Activated CD4-positive, alpha-beta T cell treated with anti-CD3 and anti-CD28 coated beads, Interleukin-10, Interleukin-2, amounts not matched to agents 100 ng/mL and 50 ng/mL, durations not matched to agents 16 hours and 8 hours (primary cell): ENCODE results near the gene PDXK.

Source experiments
- DNase-seq: peaks from one replicate; pipeline ENCODE4 v3.0.0-alpha.2; 2020

PDXK gene

DNA sequence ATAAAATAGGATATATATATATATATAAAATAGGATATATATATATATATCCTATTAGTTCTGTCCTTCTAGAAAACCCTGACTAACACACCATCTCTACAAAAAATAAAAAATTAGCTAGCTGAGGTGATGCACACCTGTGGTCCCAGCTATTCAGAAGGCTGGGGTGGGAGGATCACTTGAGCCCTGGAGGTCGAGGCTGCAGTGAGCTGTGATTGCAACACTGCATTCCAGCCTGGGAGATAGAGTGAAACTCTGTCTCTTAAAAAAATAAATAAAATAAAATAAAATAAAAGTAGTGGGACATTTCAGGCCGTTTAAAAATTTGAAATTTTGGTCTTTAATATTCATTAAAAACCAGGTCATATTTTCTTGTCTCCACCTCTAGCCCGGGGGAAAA lies 66.2 kb downstream of the PDXK start:
- no peak for DNase-seq

DNA sequence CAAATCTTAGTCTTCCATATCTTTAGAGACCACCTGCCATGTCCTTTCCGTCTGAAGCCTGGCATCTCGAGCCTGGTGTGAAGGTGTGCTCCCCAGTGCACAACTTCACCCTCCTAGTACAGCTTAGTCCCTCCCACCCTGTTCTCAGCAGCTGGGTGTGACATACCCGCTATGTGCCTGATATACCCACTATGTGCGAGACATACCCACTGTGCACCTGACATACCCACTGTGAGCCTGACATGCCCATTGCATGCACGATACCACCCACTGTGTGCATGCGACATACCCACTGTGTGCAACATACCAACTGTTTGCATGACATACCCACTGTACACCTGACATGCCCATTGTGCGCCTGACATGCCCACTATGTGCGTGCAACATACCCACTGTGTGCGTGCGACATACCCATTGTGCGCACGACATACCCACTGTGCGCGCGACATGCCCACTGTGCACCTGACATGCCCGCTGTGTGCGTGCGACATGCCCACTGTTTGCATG lies 67.4 kb downstream of the PDXK start:
- no peak for DNase-seq

DNA sequence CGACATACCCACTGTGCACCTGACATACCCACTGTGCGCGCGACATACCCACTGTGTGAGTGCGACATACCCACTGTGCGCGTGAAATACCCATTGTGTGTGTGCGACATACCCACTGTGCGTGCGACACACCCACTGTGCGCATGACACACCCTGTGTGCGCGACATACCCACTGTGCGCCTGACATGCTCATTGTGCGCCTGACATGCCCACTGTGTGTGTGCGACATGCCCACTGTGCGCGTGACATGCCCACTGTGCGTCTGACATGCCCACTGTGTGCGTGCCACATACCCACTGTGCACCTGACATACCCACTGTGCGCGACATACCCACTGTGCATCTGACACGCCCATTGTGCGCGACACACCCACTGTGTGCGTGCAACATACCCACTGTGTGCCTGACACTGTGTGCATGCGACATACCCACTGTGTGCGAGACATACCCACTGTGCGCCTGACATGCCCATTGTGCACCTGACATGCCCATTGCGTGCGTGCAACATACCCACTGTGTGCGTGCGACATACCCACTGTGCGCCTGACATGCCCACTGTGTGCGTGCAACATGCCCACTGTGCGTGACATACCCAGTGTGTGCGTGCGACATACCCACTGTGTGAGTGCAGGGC lies 68.0 kb downstream of the PDXK start:
- DNase-seq: no peak

- peak; percentile 95 for DNase-seq
These were observed 70.5 kb downstream of the PDXK start, which contains the start of gene RRP1 for GRCh38 chr21:43789276-43790009. Gene RRP1, plus strand, starts transcription at chr21:43789577. Its CDS starts 53 bp downstream, at chr21:43789630.

GRCh38 chr21:43790010-43790524 lies 71.1 kb downstream of the PDXK start:
- no peak for DNase-seq

DNA sequence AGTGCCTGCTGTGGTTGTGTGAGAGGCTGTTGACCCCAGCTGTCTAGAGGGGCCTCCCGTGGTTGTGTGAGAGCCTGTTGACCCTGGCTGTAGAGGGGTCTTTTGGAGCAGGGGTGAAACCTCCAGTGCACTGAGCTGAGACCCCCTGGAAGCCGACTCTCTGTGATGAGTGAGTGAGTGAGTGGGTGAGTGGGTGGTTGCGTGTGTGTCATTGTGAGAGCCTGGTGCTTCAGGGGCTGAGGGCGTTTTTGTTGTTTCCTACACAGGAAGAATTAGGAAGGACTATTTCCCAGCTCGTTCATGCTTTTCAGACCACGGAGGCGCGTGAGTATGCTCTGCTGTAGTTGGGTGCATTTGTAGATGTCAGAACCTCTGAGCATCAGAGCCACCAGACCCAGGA lies 73.5 kb downstream of the PDXK start:
- DNase-seq: no peak

- no peak for DNase-seq
These were observed 74.3 kb downstream of the PDXK start for GRCh38 chr21:43793243-43793642.

GRCh38 chr21:43794311-43794710 lies 75.4 kb downstream of the PDXK start:
- DNase-seq: no peak

DNA sequence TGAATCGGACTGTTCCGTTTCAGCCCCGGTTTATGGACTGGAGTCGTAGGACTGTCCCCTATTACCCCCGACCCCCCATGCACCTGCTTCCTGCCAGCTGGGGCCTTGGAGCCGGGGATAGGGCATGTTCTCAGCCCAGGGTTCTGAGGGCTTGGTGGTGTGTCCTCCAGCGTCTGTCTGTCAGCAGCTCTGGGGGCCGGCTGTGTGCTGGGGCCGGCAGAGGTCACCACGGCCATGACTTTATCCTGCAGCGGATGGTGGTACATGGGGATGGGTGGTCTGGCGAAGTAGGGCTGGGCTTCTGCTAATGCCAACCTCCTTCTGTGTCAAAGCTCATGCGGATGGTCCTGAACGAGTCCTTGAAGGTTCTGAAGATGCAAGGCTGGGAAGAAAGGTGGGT lies 75.9 kb downstream of the PDXK start:
- no peak for DNase-seq

DNA sequence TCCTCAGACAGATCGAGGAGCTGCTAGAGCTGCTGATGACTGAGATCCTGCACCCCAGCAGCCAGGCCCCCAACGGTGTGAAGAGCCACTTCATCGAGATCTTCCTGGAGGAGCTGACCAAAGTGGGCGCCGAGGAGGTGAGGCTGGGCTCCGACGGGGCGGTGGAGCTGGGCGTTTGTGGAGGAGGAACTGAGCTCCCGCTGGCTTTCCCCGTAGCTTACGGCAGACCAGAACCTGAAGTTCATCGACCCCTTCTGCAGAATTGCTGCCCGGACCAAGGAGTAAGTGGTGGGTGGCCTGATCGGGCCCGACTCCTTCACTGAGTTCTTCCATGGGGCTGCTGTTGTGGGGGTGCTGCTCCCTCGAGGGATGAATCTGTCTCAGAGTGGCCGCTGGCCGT lies 78.5 kb downstream of the PDXK start:
- no peak for DNase-seq

DNA sequence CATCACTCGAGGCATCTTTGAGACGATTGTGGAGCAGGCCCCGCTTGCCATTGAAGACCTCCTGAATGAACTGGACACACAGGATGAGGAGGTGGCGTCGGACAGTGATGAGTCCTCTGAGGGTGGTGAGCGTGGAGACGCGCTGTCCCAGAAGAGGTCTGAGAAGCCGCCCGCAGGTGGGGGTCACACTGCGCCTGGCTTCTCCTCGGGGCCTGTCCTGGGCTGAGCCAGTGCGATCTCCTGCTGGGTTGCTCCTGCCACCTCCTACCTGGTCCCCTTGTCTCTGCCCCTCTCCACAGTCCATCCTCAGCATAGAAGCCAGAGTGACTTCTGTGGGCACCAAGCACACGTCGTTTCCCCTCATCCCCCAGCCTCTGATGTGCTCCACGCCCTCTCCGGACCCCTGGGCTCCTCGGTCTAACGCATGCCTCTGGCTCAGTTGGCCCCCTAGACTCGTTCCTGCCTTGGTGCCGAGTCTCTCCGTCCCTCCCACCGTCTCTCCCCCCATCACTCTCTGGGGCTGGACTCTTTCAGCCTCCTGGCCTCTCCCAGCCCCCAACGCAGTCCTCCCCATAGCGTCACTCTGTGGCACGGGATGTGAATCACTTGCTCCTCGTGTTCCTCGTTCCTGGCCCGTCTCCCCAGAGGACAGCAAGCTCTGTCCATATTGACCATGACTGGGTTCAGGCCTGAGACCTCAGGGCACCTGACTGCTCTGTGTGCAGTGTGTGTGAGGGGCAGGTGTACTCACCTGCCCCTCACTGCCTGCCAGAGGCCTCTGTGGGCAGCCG lies 79.2 kb downstream of the PDXK start:
- DNase-seq: no peak

DNA sequence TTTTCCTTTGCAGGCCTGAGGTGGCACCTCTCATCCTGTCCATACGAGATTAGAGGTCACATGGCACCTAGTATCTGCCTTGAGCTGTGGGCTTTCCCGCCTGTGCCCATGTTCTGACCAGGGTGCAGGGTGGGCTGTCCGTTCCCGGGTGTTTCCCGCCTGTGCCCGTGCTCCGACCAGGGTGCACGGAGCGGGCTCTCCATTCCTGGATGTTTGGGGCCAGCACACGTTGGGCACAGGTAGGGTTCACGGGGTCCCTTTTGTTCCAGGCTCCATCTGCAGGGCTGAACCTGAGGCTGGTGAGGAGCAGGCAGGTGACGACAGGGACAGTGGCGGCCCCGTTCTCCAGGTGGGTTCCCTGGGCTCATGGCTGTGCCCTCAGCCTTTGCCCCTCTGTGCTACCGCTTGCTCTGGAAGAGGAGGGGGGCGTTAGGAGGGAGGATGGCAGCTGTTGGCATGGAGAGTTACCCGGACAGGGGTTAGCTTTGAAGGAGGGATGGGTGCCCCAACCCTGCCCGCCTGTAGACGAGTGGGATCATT lies 80.4 kb downstream of the PDXK start:
- no peak for DNase-seq

DNA sequence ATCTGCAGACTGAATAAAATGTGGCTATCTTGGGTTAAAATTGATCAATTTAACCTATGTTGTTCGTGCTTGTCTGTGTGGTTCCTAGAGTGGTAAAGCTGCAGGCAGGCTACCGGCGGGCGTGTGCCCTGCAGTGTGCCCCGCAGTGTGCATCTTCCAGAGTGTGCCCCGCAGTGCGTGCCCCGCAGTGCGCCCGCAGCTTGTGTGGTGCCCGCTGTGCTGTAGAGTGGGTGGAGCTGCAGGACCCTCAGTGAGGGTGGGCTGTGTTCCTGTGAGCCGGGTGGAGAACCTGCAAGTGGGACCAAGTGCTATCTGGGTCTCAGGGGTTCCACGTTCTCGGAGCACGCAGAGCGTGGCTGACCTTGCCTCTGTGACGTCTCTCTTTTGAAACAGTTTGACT lies 81.2 kb downstream of the PDXK start:
- no peak for DNase-seq

DNA sequence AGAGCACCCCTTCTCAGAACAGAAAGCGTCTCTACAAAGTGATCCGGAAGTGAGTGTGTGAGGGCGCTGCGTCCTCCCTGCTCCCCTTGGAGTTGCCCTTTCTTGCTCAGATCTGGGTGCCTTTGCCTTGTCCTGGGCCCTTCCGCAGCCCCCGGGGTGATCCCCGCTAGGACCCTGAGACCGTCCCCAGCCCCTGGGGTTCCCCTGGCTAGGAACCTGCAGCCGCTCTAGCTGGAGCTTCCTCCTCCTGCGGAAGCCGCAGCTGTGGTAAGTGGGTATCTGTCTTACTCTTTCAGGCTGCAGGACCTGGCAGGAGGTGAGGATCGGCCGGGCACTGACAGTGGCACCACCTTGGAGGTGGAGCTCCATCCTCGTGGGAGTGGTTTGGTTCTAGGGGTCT lies 81.6 kb downstream of the PDXK start:
- no peak for DNase-seq

GRCh38 chr21:43801006-43801783 lies 82.3 kb downstream of the PDXK start:
- DNase-seq: no peak

- no peak for DNase-seq
These were observed 83.9 kb downstream of the PDXK start for GRCh38 chr21:43802713-43803313.

DNA sequence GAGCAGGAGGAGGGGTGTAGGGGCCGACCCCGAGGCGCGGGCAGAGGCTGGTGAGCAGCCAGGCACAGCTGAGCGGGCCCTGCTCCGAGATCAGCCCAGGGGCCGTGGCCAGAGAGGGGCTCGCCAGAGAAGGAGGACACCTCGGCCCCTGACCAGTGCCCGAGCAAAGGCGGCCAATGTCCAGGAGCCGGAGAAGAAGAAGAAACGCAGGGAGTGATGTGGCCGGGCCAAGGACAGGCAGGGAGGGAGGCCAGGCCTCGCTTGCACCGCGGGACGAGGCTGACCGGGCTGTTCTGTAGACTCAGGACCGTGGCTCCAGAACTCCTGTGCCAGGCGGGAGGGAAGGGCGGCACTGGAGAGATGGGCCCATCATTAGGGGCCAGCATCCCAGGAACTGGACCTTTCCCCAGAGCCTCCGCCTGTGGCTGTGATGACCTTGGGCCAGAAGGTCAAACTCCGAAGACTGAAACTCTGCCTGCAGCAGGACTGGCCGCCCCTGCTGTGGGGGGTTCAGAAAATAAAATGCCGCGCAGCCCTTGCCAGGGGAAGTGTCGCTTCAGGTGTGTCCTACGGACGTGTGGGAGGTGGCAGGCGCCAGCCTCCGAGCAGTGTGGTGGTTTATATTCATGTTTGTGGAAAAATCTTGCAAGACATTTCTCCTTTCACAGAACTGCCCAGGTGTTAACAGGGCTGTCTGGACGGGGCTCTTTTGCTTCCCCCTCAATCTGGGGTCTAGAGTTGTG lies 84.8 kb downstream of the PDXK start:
- DNase-seq: no peak

DNA sequence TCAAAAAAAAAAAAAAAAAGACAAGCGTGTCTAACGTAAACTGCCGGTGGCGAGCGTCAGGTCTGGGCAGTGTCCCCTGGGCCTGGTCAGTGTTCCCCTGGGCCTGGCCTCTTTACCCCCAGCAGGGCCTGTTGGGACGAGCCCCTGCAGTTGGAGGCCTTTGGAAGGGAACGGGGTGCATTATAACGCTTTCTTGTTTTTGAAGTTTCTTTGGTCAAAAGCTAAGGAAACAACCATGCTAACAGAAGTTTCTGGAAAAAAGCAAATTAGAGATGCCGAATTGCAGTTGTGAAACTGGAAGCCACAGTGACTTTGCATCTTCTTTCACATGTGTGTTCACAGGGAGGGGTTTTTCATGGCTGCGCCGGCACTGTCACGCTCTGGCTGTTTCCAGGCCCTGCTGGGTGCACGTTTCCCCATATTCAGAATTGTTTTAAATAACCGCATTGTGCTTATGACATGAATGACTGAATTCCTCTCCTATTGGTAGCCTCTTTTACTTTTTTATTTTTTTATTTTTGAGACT lies 86.4 kb downstream of the PDXK start:
- DNase-seq: no peak

DNA sequence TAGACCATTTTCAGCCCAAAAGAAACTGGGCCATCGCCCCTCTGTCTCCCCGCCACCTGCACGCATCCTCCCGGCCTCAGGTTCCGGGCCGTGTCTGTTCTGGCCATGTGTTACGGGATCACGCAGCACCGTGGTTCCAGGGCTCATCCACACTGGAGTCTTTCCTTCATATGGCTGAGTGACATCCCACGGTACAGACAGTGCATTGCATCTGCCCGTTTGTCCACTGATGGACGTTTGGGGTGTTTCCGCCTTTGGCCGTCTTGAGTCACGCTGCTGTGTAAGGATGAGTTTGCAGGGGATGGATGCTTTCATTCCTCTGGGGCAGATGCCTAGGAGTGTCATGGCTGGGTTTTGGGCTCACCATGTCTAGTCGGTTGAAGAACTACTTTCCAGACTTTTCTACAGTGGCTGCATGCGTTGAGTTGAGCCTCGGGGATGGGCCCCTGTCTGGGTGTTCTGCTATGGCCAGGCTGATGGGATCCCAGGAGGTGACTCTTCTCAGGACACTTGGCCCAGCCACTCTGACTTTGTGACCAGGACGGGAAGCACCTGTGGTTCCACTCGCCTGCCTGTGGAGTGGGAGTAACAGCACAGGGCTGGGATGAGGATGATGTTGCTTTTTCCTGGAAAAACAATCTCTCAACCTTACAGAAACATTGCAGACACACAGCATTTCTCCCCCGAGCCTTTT lies 87.2 kb downstream of the PDXK start:
- no peak for DNase-seq

- no peak for DNase-seq
These were observed 89.4 kb downstream of the PDXK start for GRCh38 chr21:43808367-43808766.
